OCI-LY7 (cell line): ENCODE results near the gene TTLL7. TPM values are rescaled to one million over a fixed set of nuclear protein-coding genes. Genes with fewer than 3 reads are reported as not detected.

Source experiments
- BruUV-seq: library from RNA; stranded (reverse); fragments of 400-500 nt; replicated peaks from 2 replicates; lab custom pipeline; 2021; lab: Mats Ljungman, UMichigan
- CTCF ChIA-PET: fragments of 300-600 bp; sonication (Branson Sonifier 250); formaldehyde crosslinking; loops from one replicate; lab custom pipeline; 2022; ENCODE audit warnings: antibody characterized with exemption; ENCODE audit not compliant: unreplicated experiment; lab: Charles Lee
- POLR2A ChIA-PET: fragments of 300-600 bp; sonication (Branson Sonifier 250); formaldehyde crosslinking; loops from one replicate; lab custom pipeline; 2022; ENCODE audit warnings: antibody characterized with exemption; lab: Charles Lee
- DNase-seq: peaks from one replicate; pipeline ENCODE4 v3.0.0-alpha.2; 2015; ENCODE audit warnings: low spot score
- H2AFZ ChIP-seq: fragments of 200-600 bp; sonication (generic), shearing (Covaris generic); 2 replicates; pipeline ENCODE4 v1.6.1; 2014; ENCODE audit warnings: mild to moderate bottlenecking, antibody characterized with exemption, low read length, moderate library complexity
- H3K27ac ChIP-seq: fragments of 200-600 bp; sonication (generic); 2 replicates; pipeline ENCODE4 v1.5.1; 2014; ENCODE audit warnings: mixed run types, low read depth, mild to moderate bottlenecking, moderate library complexity, low read length, inconsistent platforms; ENCODE audit not compliant: poor library complexity, severe bottlenecking
- H3K36me3 ChIP-seq: fragments of 200-600 bp; sonication (generic); 2 replicates; pipeline ENCODE4 v1.6.1; 2014; ENCODE audit warnings: mild to moderate bottlenecking, antibody characterized with exemption, low read length, moderate library complexity, mixed read lengths; ENCODE audit not compliant: insufficient read depth
- H3K4me1 ChIP-seq: fragments of 200-600 bp; sonication (generic); 2 replicates; pipeline ENCODE4 v1.5.1; 2014; ENCODE audit warnings: mild to moderate bottlenecking, low read length; ENCODE audit not compliant: insufficient read depth, poor library complexity, severe bottlenecking
- H3K4me2 ChIP-seq: fragments of 200-600 bp; sonication (generic); 2 replicates; pipeline ENCODE4 v1.6.1; 2014; ENCODE audit warnings: mild to moderate bottlenecking, low read length
- H3K4me3 ChIP-seq: fragments of 200-600 bp; sonication (generic); 2 replicates; pipeline ENCODE4 v1.5.1; 2014; ENCODE audit warnings: mild to moderate bottlenecking, low read depth, low read length; ENCODE audit not compliant: poor library complexity, severe bottlenecking
- H3K79me2 ChIP-seq: fragments of 200-600 bp; sonication (generic); 2 replicates; pipeline ENCODE4 v1.6.1; 2016; ENCODE audit warnings: low read depth, mild to moderate bottlenecking, low read length, moderate library complexity, mixed read lengths; ENCODE audit not compliant: insufficient read depth
- H3K9me2 ChIP-seq: fragments of 200-600 bp; sonication (generic); 2 replicates; pipeline ENCODE4 v1.6.1; 2016; ENCODE audit warnings: mild to moderate bottlenecking, low read length, mixed read lengths; ENCODE audit not compliant: insufficient read depth
- H3K9me3 ChIP-seq: fragments of 200-600 bp; sonication (generic); 2 replicates; pipeline ENCODE4 v1.6.1; 2014; ENCODE audit warnings: mild to moderate bottlenecking, mixed run types, low read length, mixed read lengths
- H4K20me1 ChIP-seq: fragments of 200-600 bp; sonication (generic); 2 replicates; pipeline ENCODE4 v1.6.1; 2014; ENCODE audit warnings: mild to moderate bottlenecking, antibody characterized with exemption, low read length, moderate library complexity, mixed read lengths; ENCODE audit not compliant: insufficient read depth
- EZH2phosphoT487 ChIP-seq: fragments of 200-600 bp; sonication (generic); IDR thresholded peaks from 2 replicates; pipeline ENCODE4 v1.6.1; 2018; ENCODE audit warnings: low read depth, borderline replicate concordance, mild to moderate bottlenecking, mixed run types, antibody characterized with exemption, low read length, moderate library complexity, mixed read lengths
- intact Hi-C: fragments of 100-400 bp; cut with micrococcal nuclease; formaldehyde crosslinking; loops from one replicate; pipeline ENCODE4 v1.10.0; 2022; ENCODE audit not compliant: unreplicated experiment
- total RNA-seq, 2 experiments: library from RNA; depleted of rRNA in 1 of 2; stranded (reverse); fragments of >200 nt in 1 of 2; shearing (Covaris generic) in 1 of 2; gene quantifications; 2 replicates each; pipeline ENCODE4 v1.2.3, GENCODE V29; 2014 to 2022
- TF ChIP-seq, protein P1 (sequence below): fragments of 200-600 bp; sonication (generic); conservative IDR thresholded peaks from 2 replicates; pipeline ENCODE4 v1.5.1; 2014; ENCODE audit warnings: mild to moderate bottlenecking, antibody characterized with exemption, low read length, moderate library complexity, mixed read lengths

TTLL7 gene
- total RNA-seq, 2 experiments from 2014 or later = 0.76 to 0.88 TPM

DNA sequence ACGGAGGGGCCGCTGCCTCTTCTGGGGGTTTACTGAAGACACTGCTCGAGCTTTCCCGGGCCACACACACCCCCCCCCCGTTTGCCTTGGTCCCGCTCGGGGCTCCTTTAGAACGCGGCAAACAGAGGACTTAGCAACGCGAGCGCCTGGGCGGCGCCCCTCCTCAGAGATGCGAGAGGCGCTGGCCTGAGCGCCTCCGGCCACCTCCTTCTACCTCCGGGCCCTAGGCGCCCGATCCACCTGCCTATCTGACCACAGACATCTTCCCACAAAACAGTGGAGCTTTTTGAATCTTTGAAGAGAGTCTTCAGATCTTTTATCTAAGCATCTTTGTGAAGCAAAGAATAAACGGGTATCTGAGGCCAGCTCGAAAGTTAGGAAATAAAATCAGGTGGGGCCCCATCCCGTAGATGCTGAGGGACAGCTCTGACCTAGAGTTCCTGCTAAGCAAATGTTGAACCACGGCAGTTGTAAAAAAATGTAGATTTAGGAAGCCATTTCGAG lies 436 bp upstream of the TTLL7 start:
- intact Hi-C loops = loop anchor here (1.0 kb wide), 1 partner anchor 78 kb away; no protein-coding TSS in a partner anchor
- H3K4me1 ChIP-seq = peaks cover 5% of the 10 kb centered on the region
- H3K27ac ChIP-seq = no peak overlapping the region
- H3K4me2 ChIP-seq = peak overlapping the region; percentile 72
- ChIA-PET CTCF (no interaction called here), POLR2A (interaction anchor here (0.5 to 1.2 kb wide), 4 partner anchors 9 to 294 kb away, joined by 3 to 9 read pairs (median 4); no protein-coding TSS in a partner anchor)
- DNase-seq = peak; percentile 79
- no peaks in the 10 kb centered on the region for H3K9me3 ChIP-seq
- H4K20me1 ChIP-seq = no peaks in the 10 kb centered on the region
- H3K36me3 ChIP-seq = no peaks in the 10 kb centered on the region
- no TSS peak for BruUV-seq
- H2AFZ ChIP-seq = peak overlapping the region; percentile 96
- H3K79me2 ChIP-seq = no peaks in the 10 kb centered on the region
- H3K9me2 ChIP-seq = no peaks in the 10 kb centered on the region
- TF ChIP-seq, protein P1, sequence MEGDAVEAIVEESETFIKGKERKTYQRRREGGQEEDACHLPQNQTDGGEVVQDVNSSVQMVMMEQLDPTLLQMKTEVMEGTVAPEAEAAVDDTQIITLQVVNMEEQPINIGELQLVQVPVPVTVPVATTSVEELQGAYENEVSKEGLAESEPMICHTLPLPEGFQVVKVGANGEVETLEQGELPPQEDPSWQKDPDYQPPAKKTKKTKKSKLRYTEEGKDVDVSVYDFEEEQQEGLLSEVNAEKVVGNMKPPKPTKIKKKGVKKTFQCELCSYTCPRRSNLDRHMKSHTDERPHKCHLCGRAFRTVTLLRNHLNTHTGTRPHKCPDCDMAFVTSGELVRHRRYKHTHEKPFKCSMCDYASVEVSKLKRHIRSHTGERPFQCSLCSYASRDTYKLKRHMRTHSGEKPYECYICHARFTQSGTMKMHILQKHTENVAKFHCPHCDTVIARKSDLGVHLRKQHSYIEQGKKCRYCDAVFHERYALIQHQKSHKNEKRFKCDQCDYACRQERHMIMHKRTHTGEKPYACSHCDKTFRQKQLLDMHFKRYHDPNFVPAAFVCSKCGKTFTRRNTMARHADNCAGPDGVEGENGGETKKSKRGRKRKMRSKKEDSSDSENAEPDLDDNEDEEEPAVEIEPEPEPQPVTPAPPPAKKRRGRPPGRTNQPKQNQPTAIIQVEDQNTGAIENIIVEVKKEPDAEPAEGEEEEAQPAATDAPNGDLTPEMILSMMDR = peak; percentile 29; the same call in 1 of the 2 replicates
- no peak for TF ChIP-seq EZH2phosphoT487
- H3K4me3 ChIP-seq = peak overlapping the region; percentile 74

DNA sequence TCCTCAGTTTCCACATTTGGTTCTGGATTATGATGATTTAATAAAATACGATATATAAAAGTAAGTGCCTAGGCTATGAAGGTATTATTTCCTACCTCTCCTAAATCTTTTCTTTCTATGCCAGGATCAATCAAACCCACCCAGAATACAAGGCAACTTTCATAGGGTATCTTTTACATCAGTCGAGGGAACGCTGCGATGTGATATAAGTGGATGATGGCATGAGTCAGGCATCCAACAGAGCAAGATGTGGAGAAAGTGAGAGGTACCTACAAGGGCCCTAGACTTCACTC lies 781 bp downstream of the TTLL7 start:
- no TSS peak for BruUV-seq

DNA sequence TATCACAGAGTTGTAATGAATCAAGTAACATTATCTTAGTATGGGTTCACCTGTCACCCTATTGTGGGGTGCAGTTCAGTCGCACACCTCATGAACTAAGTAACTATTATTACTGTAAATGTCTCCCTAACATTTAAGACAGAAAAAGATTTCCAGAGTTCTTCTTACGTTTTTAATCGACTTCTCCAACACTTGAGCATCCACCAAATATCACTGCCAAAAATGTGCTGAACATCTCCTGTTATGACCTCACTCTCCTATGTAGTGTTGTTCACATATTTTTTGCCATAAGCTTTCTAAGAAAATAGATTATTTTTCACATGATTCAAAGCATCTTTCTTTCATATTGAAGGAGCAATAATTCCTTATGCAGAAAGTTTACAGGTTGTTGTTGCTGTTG lies 1.3 kb downstream of the TTLL7 start:
- CTCF ChIA-PET = no interaction called here
- Histone ChIP-seq H3K9me2 (no peaks in the 10 kb centered on the region), H3K36me3 (no peaks in the 10 kb centered on the region), H3K4me1 (peaks cover 5% of the 10 kb centered on the region), H3K4me3 (no peak overlapping the region), H3K9me3 (no peaks in the 10 kb centered on the region), H2AFZ (no peak overlapping the region), H3K4me2 (no peak overlapping the region), H3K79me2 (no peaks in the 10 kb centered on the region), H4K20me1 (no peaks in the 10 kb centered on the region), H3K27ac (no peak overlapping the region)
- intact Hi-C loops = no loop called here
- no peak for DNase-seq
- TF ChIP-seq, protein P1 = no peak
- no peak for TF ChIP-seq EZH2phosphoT487
- BruUV-seq = no TSS peak
- POLR2A ChIA-PET = no interaction called here

More for the DNA sequence above, 781 bp downstream of the TTLL7 start:
- intact Hi-C loops = no loop called here
- no peaks in the 10 kb centered on the region for H3K36me3 ChIP-seq
- no peak overlapping the region for H2AFZ ChIP-seq
- H4K20me1 ChIP-seq = no peaks in the 10 kb centered on the region
- ChIA-PET CTCF (no interaction called here), POLR2A (no interaction called here)
- no peaks in the 10 kb centered on the region for H3K9me2 ChIP-seq
- H3K9me3 ChIP-seq = no peaks in the 10 kb centered on the region
- peaks cover 5% of the 10 kb centered on the region for H3K4me1 ChIP-seq
- peak overlapping the region; percentile 72; the same call in 1 of the 2 replicates for H3K4me2 ChIP-seq
- H3K4me3 ChIP-seq = no peak overlapping the region
- H3K27ac ChIP-seq = no peak overlapping the region
- no peak for DNase-seq
- no peaks in the 10 kb centered on the region for H3K79me2 ChIP-seq
- TF ChIP-seq EZH2phosphoT487 = no peak
- TF ChIP-seq, protein P1 = no peak
